Measurements from ENCODE around the gene GPA33.

- TF ChIP-seq, protein P1, sequence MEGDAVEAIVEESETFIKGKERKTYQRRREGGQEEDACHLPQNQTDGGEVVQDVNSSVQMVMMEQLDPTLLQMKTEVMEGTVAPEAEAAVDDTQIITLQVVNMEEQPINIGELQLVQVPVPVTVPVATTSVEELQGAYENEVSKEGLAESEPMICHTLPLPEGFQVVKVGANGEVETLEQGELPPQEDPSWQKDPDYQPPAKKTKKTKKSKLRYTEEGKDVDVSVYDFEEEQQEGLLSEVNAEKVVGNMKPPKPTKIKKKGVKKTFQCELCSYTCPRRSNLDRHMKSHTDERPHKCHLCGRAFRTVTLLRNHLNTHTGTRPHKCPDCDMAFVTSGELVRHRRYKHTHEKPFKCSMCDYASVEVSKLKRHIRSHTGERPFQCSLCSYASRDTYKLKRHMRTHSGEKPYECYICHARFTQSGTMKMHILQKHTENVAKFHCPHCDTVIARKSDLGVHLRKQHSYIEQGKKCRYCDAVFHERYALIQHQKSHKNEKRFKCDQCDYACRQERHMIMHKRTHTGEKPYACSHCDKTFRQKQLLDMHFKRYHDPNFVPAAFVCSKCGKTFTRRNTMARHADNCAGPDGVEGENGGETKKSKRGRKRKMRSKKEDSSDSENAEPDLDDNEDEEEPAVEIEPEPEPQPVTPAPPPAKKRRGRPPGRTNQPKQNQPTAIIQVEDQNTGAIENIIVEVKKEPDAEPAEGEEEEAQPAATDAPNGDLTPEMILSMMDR (IDR thresholded peaks at IDR 0.05), result no peak
- TF ChIP-seq EP300 (IDR thresholded peaks at IDR 0.05) (no peak), POLR2A (IDR thresholded peaks at IDR 0.05) (no peak), POLR2AphosphoS5 (IDR thresholded peaks at IDR 0.05) (no peak)
Measured at GRCh38 chr1:167104256-167104633, 14.1 kb upstream of the GPA33 start.
